NCI-H128 (cell line): ENCODE results near the gene ISCU.
"Not testable (repeated sequence)": the region's sequence is repeated elsewhere in the genome, so short reads cannot be mapped to it uniquely, and the experiment has no call there.

Source experiments
- DNase-seq: peaks from one replicate; lab custom pipeline; 2025; ENCODE audit not compliant: unreplicated experiment; lab: John Stamatoyannopoulos, UW

Gene ISCU

GRCh38 chr12:108568338-108569154, 6.2 kb downstream of the ISCU start:
- no peak for DNase-seq

DNA sequence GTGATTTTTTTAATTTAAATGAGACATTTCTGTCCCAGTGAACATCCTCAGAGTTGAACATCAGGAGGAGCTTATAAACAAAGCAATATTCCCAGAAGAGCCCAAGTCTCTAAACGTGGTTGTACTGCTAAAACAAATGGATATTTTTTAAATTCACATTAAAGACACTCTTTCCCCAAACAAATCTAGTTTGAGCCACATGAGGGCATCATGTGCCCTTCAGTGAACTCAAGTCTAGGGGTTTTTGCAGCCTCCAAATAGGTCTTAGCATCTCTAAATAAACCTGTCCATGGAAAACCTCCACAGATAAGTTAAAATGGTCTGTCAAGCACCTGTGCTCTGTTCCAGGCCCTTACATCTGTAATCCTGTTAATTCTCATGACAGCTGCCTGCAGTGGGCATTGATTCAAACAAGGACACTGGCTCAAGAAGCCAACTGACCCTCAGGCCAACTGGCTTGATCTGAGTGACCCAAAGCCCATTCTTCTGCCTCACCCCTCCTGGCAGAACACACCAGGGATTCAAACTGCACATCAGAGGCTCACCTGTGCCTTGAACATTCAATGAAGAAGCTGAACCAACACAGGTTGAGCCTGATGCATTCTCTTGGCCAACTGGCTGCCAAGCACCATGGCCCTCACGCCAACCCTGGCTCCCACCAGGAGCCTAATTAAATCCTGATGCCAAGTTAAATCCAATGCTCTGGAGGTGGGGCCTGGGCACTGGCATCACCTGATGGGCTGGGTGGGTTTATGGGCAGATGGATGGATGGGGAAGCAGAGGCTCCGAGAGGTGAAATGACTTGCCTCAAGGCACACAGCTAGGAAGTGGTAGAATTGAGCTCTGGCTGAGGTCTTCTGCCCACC, 8.6 kb downstream of the ISCU start:
- DNase-seq: no peak

GRCh38 chr12:108571609-108572165, 9.3 kb downstream of the ISCU start:
- no peak for DNase-seq

DNA sequence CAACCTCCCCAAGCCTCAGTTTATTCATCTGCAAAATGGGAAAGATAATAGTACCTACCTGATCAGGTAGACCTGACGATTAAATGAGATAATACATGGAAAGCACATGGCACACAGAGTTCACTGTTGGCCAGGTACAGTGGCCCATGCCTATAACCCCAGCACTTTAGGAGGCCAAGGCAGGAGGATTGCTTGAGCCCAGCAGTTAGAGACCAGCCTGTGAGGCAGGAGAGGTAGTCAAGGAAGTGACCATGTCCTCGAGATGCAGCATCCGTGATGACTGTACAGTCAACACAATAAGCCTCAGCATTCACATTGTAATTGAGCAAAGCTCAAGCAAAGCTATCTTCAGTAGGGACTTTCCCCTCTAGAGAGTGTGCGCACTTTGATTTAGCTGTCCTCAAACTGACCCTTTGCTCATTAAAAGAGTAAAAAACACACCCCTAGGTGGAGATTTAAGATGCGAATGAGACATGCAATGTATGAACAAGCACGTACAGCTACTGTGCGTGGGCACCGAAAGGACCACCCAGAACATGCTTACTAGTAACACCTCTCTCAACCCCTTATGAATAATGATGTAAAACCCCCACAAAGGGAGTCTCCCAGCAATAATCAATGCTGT, 9.9 kb downstream of the ISCU start:
- no peak for DNase-seq

DNA sequence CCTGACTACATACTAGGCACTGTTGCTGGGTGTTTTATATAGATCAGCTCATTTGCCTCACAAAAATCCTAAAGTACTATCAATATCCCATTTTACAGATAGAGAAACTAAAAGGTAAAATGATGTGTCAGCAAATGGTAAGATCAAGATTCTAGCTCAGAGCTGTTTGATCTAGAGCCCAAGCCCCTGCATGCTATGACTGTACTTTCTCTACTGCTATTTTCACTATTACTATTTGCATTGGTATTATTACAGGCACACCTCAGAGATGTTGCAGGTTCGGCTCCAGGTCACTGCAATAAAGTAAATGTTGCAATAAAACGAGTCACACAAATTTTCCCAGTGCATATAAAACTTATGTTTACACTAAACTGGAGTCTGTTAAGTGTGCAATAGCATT, 10.9 kb downstream of the ISCU start:
- DNase-seq: no peak

GRCh38 chr12:108574276-108574675, 11.9 kb downstream of the ISCU start:
- DNase-seq: not testable (repeated sequence)

GRCh38 chr12:108575199-108575912, 13.0 kb downstream of the ISCU start:
- DNase-seq: no peak

GRCh38 chr12:108576660-108577234, 14.4 kb downstream of the ISCU start:
- DNase-seq: no peak

DNA sequence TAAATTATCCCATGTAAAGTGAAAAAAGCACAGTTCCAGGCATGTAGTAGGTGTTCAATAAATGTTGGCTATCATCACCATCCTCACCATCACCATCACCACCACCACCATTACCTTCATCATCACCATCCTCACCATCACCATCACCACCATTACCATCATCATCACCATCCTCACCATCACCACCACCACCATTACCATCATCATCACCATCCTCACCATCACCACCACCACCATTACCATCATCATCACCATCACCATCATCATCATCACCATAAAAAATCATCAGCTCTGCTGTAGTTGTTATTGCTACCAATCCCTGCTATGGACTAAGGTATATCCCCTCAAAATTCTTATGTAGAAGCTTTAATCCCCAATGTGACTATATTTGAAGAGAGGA, 15.1 kb downstream of the ISCU start:
- DNase-seq: no peak

DNA sequence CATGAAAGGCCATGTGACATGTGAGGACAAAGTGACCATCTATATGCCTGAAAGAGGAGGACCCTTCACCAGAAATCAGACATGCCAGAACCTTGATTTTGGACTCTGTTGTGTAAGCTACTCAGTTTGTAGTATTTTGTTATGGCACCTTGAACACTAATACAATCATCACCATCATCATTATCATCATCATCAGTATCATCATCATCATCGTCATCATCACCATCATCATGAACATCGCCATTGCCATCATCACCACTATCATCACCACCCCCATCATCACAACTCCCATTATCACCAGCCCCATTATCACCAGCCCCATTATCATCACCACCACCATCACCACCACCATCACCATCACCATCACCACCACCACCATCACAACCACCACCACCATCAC, 15.9 kb downstream of the ISCU start:
- no peak for DNase-seq

DNA sequence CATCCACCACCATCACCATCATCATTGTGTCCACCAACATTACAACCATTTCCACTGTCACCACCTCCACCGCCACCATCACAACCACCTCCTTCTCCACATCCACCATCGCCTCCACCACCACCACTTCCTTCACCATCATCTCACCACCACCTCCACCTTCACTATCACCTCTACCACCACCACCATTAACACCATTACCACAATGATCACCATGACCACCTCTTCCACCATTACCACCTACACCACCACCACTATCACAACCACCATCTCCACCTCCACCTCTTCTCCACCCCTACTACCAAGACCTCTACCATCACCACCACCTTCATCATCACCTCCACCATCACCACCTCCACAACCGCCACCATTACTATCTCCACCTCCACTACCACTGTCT, 16.4 kb downstream of the ISCU start:
- no peak for DNase-seq

DNA sequence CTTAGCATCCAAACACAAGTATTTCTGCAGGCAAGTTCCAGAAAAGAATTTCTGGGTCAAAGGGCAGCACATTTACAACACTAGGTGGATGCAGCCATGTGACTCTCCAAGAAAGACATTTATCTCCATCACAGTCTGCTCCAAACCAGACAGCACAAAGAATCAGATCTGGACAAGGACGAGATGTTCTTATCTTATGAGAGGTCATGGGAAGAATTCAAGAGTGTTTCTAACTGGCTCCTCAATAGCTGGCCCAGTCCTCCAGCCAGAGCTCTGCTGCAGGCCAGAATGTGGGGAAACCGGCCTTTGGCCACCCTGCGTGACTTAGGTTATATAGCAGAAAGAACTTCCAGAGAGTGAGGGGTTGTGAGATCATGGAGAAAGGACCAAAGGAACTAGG, 18.1 kb downstream of the ISCU start:
- no peak for DNase-seq

DNA sequence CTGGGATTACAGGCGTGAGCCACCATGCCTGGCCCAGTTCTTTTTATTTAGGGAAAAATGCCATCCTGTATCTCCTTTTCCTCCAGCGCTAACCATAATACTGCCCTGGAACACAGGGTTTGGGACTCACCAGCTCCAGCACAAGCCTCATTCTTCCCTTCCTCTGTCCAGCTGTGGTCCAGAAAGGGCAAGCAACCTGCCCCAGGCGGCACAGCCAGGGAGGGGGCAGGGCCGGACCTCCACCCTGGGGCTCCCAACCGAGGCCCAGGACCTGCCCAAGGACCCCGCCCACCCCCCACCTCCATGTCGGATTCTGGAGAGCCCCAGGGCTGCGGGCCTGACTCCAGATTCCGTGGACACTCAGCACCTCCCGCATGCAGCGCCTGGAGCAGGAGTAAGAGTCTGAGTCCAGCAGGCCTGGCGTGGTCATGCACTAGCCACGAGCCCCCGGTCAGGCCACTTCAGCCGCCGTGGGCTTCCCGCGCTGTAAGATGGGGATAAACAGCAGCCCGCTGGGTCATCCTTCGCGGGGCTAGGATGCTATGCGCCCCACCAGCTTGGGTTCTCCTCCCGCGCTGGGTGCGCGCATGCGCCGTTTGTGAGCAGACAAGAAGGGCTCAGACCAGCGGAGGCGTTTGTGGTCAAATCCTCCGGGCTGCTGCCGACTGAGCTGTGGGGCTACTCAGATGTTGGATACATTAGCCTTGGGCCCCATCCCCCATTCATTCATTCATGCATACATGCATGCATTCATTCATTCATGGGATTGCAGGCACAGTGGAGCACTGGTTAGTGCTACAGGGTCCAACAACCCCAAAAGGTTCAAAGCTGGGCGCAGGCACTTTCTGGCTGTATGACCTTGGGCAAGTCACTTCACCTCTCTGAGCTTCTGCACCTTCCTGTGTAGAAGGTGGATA, 19.2 kb downstream of the ISCU start:
- DNase-seq: no peak

DNA sequence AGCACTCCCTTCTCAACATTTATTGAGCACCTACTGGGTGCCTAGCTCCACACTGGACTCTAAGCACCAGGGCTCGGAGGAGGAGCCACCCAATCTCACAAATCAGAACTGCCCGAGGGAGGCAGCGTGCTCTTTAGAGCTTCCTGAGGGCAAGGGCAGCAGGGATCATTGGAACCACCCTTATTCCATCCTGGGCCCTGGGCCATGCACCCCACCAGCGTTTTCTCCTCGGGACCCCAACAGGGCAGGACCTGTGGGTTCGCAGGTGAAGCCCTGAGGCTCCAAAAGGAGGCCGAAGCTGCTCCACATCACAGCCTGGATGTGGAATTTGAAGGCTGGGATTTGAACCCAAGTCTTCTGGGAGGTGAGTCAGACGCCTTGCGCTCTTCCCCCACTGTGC, 20.1 kb downstream of the ISCU start:
- DNase-seq: no peak

GRCh38 chr12:108582978-108583770, 20.8 kb downstream of the ISCU start:
- no peak for DNase-seq

GRCh38 chr12:108583991-108584390, 21.6 kb downstream of the ISCU start:
- DNase-seq: no peak

DNA sequence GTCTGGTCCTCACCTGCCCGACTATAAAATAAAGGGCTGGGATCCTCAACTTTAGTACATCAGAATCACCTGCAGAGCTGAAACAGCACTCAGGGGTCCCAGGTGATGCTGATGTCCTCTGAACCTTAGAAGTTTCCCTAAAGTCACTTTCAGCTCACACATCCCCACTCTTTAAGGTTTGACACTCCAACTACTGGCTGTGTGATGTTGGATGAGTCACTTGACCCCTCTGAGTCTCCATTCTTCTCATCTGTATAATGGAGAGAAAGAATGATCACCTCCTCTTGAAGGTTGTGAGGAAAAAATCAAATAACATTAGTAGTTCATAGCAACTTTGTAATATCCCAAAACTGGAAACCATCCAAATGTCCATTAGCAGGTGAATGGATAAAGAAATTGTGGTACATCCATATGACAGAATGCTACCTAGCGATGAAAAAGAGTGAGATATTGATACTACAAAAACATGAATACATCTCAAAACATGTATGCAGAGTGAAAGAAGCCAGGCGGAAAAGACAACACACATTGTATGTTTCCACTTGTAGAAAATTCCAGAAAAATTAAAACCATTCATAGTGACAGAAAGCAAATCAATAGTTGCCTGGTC, 22.2 kb downstream of the ISCU start:
- no peak for DNase-seq

DNA sequence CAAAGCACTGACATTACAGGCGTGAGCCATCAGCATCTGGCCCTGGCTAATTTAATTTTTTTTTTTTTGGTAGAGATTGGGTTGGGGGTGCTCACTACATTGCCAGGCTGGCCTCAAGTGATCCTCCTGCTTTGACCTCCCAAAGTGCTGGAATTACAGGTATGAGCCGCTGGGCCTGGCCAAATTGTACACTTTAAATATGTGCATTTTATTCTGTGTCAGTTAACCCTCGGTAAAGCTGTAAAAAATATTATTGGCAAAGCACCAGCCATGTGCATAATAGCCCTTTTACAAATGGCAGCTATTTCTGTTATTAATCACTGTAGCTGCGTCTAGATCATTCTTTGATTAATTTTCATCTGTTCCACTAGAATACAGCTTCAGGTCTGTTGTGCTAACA, 23.5 kb downstream of the ISCU start:
- DNase-seq: no peak
